GM12801 (cell line): Measurements from ENCODE around the gene NTF3.

Experiments used
- TF ChIP-seq, protein P1 (sequence below): IDR thresholded peaks from one replicate; pipeline ENCODE4 v1.5.1; 2011; ENCODE audit warnings: control low read depth; ENCODE audit not compliant: insufficient read length; ENCODE audit errors: extremely low read depth

Gene NTF3

DNA sequence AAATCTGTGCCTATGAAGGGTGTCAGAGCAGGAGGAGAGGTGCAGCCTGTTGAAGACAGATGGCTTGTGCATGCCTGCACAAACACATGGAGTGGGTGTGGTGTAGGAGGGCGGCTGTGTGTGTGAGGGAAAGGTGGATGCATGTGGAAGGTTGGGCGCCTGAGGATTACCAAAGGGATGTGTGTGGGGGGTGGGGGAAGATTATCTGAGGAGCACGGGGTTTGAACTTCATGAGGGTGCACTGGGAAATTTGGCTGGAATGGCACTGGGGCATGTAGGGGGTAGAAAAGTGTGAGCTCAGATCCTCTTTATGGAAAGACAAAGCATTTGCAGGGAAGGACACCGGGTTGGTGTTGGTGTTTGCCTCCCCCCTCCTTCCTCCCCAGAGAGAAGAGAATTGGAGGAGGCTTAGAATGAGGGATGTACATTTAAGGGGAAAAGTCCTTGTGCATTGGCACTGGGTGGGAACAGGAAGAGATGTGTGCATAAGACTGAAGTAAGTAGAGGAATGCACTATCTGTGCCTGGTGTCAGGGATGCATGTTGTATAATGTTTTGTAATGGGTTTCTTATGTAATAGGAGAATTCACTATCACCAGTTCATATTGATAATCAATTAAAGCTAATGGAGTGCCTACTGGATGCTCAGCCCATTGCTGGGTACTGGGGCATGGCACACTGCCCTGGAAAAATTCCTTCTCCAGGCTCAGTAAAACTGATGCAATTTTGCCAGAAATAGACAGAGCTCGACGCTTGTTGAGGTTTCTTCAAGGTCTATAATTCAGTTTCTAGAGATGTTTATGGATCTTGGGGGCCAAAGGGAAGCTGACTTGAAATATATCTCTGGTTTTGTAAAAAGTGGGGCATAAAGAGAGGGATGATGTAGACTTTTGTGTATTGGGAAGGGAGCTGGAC, 3.0 kb downstream of the NTF3 start:
- TF ChIP-seq, protein P1, sequence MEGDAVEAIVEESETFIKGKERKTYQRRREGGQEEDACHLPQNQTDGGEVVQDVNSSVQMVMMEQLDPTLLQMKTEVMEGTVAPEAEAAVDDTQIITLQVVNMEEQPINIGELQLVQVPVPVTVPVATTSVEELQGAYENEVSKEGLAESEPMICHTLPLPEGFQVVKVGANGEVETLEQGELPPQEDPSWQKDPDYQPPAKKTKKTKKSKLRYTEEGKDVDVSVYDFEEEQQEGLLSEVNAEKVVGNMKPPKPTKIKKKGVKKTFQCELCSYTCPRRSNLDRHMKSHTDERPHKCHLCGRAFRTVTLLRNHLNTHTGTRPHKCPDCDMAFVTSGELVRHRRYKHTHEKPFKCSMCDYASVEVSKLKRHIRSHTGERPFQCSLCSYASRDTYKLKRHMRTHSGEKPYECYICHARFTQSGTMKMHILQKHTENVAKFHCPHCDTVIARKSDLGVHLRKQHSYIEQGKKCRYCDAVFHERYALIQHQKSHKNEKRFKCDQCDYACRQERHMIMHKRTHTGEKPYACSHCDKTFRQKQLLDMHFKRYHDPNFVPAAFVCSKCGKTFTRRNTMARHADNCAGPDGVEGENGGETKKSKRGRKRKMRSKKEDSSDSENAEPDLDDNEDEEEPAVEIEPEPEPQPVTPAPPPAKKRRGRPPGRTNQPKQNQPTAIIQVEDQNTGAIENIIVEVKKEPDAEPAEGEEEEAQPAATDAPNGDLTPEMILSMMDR: no peak

DNA sequence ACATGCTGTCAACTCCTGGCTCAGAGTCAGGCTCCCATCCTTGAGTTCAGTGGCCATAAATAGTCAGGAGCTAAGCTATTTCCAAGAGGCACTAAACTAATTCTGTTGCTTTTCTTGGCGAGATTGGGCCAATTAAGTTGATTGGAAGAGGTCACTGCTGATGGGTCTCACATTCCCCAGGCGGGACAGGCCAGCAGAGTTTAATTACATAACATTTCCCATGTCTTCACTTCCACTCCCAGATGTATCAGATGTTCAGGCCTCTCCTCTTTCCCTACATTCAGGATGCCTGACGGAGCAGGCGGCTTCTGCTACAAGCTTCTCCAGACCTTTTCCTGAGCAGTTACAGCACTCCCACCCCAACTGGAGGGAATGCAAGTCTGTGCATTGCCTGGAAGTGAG, 5.3 kb downstream of the NTF3 start:
- TF ChIP-seq, protein P1: no peak

DNA sequence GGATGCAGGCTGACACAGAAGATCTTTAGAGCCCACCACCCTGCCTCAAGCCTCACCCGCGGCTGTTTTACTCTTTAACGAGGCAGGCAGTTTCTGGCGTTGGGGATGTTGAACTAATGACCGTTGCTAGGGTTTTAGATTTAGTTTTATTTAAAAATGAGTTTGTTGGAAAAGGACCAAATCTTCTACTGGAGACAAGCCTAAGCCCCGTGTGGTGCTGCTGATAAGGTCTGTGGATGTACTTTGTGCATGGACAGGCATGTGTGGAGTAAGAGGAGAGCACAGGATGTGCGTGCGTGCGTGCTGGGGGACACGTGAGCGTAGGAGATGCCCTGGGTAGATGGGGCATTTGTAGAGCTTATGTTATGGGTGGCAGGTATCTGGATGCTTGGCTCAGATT, 5.7 kb downstream of the NTF3 start:
- TF ChIP-seq, protein P1: no peak

DNA sequence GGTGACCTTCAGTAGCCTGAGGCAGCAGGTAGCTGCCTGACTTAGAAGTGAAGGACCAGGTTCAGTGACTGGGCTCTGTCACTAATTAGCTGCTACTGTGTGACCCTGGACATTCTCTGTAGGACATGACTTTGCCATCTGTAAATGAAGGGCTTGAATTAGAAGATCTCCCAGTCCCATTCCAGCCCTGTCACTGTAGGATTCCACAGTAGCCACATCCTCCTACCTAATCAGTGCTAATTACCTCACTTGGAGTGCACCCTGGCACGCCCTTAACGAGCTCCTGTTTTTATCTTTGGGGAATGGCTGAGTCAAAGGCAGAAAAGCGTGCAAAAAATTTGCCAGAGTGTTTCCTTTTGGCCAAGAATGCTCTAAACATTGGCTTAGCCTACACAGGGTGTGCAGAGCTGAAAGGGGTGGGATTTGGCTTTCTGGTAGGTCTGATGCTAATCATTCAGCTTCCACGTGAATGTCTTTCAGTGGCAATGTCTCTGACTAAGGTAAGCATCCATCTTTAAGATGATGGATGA, 6.8 kb downstream of the NTF3 start:
- TF ChIP-seq, protein P1: no peak

DNA sequence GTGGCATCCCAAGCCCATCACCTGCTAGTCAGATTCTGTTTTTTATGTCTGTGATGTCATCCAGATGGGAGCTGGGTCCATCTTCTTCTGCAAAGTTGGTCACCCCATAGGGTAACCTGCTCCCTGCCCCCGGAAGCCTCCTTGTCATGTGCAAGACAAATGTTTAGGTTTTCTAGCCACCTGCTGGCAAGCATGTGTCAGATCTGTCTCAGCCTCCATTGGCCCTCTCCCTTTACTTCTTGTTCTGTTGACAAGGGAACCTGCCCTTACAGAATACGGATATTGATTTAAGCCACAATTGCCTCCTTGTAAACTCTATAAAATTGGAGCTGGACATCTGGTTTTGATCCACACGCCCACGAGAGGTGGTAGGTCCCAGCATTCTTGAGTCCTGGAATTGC, 7.5 kb downstream of the NTF3 start:
- TF ChIP-seq, protein P1: no peak

DNA sequence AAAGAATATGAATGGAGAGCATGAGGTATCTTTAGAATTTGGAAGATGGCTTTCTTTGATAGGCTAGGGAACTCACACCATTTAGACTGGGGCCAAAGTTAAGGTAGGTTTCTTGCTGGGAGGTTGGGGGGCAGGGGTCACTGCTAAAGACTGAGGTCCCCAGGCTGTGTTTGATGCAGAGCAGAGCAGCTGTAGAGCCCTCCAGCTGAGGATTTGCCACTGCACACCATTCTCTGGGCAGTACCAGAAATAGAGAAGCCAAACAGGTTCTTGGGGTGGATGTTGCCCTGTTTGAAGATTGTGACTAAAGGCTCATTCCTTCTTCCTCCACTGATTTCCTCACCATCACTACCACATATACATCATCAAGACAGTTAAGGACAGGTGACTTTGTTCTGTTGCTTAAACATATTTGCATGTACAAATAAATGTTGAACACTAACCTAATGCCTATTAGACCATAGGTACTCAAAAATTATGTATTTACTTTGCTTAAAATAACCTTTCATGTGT, 7.9 kb downstream of the NTF3 start:
- TF ChIP-seq, protein P1: no peak

DNA sequence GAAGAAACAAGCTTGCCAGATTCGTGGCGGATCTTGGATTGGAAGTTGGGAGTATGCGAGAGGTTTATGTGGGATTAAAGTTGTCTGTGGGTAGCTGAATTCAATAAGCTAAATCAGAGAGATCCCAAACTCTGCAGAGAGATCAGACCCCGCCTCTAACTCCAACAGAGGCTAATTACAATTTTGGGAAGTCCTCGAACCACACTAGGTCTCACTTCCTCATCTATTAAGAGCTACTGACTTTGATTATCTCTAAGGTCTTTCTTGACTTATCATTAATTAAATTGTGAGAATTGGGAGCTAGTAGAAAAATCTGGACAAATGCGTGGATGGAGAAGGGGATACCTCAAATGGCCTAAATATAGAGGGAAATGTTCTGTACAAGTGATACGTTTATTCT, 9.1 kb downstream of the NTF3 start:
- TF ChIP-seq, protein P1: no peak
